ENCODE results near the gene SEMA5A.

SEMA5A gene

DNA sequence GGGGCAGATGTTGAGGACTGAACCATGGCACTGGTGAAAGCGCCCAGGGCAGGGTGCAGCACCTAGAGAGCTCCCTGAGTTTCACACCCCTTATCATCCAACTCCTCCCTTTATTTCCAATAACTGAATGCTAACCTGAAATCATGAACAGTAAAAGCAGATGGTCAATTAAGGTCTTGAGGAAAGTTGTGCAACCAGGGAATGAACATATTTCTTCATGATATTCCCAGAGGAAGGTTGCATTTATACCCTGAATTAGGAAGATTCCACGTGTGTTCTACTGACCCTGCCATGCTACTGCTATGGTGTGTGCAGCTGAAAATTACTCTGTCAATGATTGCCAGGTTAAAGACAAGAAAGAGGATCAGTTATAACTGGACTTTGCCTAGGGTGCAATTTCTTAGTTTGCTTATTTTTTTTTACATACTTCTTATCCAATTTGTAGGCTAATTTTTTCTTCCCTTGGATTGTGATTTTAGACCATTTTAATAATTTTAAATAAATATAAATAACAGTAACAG is 319.8 kb downstream of the SEMA5A start:
- TF ChIP-seq TAF1 (IDR thresholded peaks at IDR 0.05; ENCODE audit: borderline replicate concordance, insufficient read depth, low read length) (no peak), FOXP2 (optimal IDR thresholded peaks at IDR 0.05; ENCODE audit: borderline replicate concordance, extremely low read depth, extremely low read length, insufficient read depth) (no peak), SIN3A (IDR thresholded peaks at IDR 0.05; ENCODE audit: borderline replicate concordance, insufficient read depth, low read length) (no peak), POLR2AphosphoS5 (IDR thresholded peaks at IDR 0.05; ENCODE audit: low read depth, low read length) (no peak)
- TF ChIP-seq, protein P1, sequence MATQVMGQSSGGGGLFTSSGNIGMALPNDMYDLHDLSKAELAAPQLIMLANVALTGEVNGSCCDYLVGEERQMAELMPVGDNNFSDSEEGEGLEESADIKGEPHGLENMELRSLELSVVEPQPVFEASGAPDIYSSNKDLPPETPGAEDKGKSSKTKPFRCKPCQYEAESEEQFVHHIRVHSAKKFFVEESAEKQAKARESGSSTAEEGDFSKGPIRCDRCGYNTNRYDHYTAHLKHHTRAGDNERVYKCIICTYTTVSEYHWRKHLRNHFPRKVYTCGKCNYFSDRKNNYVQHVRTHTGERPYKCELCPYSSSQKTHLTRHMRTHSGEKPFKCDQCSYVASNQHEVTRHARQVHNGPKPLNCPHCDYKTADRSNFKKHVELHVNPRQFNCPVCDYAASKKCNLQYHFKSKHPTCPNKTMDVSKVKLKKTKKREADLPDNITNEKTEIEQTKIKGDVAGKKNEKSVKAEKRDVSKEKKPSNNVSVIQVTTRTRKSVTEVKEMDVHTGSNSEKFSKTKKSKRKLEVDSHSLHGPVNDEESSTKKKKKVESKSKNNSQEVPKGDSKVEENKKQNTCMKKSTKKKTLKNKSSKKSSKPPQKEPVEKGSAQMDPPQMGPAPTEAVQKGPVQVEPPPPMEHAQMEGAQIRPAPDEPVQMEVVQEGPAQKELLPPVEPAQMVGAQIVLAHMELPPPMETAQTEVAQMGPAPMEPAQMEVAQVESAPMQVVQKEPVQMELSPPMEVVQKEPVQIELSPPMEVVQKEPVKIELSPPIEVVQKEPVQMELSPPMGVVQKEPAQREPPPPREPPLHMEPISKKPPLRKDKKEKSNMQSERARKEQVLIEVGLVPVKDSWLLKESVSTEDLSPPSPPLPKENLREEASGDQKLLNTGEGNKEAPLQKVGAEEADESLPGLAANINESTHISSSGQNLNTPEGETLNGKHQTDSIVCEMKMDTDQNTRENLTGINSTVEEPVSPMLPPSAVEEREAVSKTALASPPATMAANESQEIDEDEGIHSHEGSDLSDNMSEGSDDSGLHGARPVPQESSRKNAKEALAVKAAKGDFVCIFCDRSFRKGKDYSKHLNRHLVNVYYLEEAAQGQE (IDR thresholded peaks at IDR 0.05; ENCODE audit: insufficient read depth in 1 of 2, low read depth in 2 of 2, low read length in 2 of 2) = no peak

DNA sequence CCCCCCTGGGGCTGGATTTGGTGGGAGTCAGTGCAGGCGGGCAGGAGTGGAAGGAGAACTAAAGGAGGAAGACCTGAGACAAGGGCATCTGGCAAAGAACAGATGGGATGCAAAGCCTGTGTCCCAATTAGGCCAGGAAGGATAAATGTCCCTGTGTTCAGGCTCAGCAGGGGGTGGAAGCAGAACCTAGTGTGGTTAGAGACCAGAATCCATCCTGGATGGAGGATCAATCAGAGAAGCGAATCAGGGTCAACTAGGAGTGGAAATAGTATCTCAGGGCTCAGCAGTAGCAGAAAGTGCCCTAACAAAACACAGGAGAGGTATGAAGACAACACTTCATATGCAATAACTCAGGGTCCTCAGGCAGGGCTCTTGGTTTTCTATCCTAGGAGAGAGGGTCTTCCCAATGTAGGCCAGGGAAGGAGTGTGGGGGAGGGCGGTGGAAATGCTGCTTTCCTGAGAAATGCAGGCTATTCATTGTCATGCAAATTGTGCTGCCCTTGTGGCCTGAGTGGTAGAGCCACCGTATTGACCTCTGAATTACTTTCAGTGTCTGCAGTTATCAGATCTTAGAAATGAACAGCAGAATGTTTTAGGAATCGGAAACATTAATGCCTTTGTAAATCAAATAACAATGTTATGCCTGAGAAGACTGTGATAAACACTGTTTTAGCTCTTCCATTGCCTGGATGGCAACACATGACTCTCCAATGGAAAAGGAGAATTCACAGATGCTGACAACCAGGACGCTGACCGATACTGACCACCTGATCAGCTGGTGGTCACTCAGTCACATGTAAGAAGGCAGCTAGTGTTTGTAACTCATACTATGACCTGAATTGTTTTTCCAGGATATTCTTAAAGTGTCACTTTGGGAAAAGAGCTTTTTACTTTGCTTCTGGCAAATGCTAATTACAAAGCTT is 323.6 kb downstream of the SEMA5A start:
- TF ChIP-seq SIN3A (IDR thresholded peaks at IDR 0.05; ENCODE audit: borderline replicate concordance, insufficient read depth, low read length) (no peak), TAF1 (IDR thresholded peaks at IDR 0.05; ENCODE audit: borderline replicate concordance, insufficient read depth, low read length) (no peak), FOXP2 (optimal IDR thresholded peaks at IDR 0.05; ENCODE audit: borderline replicate concordance, extremely low read depth, extremely low read length, insufficient read depth) (no peak), POLR2AphosphoS5 (IDR thresholded peaks at IDR 0.05; ENCODE audit: low read depth, low read length) (no peak)
- TF ChIP-seq, protein P1 (IDR thresholded peaks at IDR 0.05; ENCODE audit: insufficient read depth in 1 of 2, low read depth in 2 of 2, low read length in 2 of 2) = no peak

DNA sequence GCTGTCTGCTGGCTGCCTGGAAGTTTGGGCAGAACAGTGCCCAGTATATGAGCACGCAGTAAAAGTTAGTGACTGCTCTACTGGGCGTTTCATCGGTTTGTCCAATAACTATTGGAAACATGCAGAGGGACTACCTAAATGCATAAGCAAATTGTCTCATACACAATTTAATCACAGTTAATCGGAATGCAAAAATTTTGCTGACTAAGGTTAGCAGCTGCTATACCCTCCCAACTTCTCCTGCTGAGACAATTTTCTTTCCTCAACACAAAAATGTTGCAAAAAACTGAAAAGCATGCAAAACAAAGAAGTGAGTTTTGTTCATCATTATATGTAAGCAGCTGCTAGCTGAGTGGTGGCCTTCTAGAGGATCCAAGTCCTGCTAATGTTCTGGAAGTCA is 327.5 kb downstream of the SEMA5A start:
- TF ChIP-seq TAF1 (IDR thresholded peaks at IDR 0.05; ENCODE audit: borderline replicate concordance, insufficient read depth, low read length) = no peak
- TF ChIP-seq FOXP2 (optimal IDR thresholded peaks at IDR 0.05; ENCODE audit: borderline replicate concordance, extremely low read depth, extremely low read length, insufficient read depth) = no peak
- TF ChIP-seq, protein P1 (IDR thresholded peaks at IDR 0.05; ENCODE audit: insufficient read depth in 1 of 2, low read depth in 2 of 2, low read length in 2 of 2) = no peak
- TF ChIP-seq POLR2AphosphoS5 (IDR thresholded peaks at IDR 0.05; ENCODE audit: low read depth, low read length) = no peak
- TF ChIP-seq SIN3A (IDR thresholded peaks at IDR 0.05; ENCODE audit: borderline replicate concordance, insufficient read depth, low read length) = no peak

DNA sequence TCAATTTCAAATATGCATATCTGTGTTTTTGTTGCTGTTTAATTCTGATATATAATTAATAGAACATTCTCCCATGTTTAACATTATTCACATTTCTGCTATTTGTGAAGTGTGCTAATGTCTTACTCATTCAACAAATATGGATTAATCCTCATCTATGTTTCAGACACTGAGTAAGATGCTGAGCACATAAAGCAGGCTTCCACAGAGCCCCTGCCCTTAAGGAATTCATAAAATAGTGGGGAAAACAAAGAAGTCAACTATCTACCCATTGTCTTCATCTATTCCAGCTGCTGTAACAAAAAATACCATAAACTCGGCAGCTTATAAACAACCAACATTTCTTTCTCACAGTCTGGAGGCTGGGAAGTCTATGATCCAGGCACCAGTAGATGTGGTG is 333.3 kb downstream of the SEMA5A start:
- TF ChIP-seq FOXP2 (optimal IDR thresholded peaks at IDR 0.05; ENCODE audit: borderline replicate concordance, extremely low read depth, extremely low read length, insufficient read depth) = no peak
- TF ChIP-seq SIN3A (IDR thresholded peaks at IDR 0.05; ENCODE audit: borderline replicate concordance, insufficient read depth, low read length) = no peak
- no peak for TF ChIP-seq POLR2AphosphoS5 (IDR thresholded peaks at IDR 0.05; ENCODE audit: low read depth, low read length)
- TF ChIP-seq TAF1 (IDR thresholded peaks at IDR 0.05; ENCODE audit: borderline replicate concordance, insufficient read depth, low read length) = no peak
- TF ChIP-seq, protein P1 (IDR thresholded peaks at IDR 0.05; ENCODE audit: insufficient read depth in 1 of 2, low read depth in 2 of 2, low read length in 2 of 2) = no peak
